ENCODE measurements around the gene ACSS1.

DNA sequence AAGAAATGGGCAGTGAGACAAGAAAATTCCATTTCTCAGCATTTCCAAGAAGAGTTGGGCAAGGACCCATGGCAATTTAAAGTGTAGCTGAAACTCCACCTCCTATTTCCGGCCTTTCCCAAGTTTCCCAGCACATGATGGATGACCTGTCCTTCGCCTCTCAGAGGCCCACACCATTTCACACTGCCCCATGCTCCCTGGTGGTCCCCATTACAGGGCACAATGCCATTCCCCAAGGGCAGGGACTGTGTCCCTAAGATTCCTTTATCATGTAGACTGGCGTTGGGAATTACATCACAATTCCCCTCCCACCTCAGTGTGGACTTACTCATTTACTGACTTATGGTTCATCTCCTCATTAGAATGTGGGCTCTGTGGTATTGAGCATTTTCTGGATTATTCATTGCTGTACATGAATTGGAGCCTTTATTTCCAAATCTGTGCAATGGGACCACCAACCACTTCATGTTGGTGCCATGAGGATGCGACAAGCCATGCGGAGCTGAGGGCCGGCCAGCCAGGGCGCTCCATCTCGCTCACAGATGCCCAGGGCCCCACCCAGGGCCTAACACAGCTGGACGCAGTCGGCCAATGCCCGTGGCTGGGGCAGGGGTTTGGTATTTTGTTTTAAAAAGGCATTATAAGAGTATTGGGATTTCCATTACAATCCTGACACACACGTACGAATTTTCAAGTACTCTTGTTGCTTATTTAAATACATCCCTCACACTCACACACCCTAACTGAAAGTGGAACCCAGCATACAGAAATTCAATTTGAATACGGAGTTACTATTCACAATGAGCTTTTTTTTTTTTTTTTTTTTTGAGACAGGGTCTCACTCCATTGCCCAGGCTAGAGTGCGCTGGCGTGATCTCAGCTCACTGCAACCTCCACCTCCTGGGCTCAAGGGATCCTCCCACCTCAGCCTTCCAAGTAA lies 5.4 kb downstream of the ACSS1 start:
- TF ChIP-seq POLR2A (IDR thresholded peaks at IDR 0.05) (no peak), EP300 (IDR thresholded peaks at IDR 0.05) (peak; percentile 22)
- TF ChIP-seq, protein P1, sequence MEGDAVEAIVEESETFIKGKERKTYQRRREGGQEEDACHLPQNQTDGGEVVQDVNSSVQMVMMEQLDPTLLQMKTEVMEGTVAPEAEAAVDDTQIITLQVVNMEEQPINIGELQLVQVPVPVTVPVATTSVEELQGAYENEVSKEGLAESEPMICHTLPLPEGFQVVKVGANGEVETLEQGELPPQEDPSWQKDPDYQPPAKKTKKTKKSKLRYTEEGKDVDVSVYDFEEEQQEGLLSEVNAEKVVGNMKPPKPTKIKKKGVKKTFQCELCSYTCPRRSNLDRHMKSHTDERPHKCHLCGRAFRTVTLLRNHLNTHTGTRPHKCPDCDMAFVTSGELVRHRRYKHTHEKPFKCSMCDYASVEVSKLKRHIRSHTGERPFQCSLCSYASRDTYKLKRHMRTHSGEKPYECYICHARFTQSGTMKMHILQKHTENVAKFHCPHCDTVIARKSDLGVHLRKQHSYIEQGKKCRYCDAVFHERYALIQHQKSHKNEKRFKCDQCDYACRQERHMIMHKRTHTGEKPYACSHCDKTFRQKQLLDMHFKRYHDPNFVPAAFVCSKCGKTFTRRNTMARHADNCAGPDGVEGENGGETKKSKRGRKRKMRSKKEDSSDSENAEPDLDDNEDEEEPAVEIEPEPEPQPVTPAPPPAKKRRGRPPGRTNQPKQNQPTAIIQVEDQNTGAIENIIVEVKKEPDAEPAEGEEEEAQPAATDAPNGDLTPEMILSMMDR (IDR thresholded peaks at IDR 0.05) = no peak

All from stomach (tissue), 4 donors.